ENCODE data around the gene TSPAN17.

GRCh38 chr5:176610435-176610773 is 36.9 kb upstream of the TSPAN17 start:
- TF ChIP-seq POLR2AphosphoS5 (IDR thresholded peaks at IDR 0.05; ENCODE audit: low read depth, low read length) (no peak), POLR2A (IDR thresholded peaks at IDR 0.05; ENCODE audit: low read depth, low read length) (no peak), TAF1 (IDR thresholded peaks at IDR 0.05; ENCODE audit: borderline replicate concordance, low read depth, low read length) (no peak)
